ENCODE results near the gene NUDT3. TPM values are rescaled to one million over a fixed set of nuclear protein-coding genes. Genes with fewer than 3 reads are reported as not detected.
"Not testable (repeated sequence)": the region's sequence is repeated elsewhere in the genome, so short reads cannot be mapped to it uniquely, and the experiment has no call there.

NUDT3 gene
- total RNA-seq: 32.4 TPM
- long read RNA-seq, full-length matches to known transcripts: 6 of 26 reads
- long read RNA-seq, partial matches to known transcripts: 0 of 26 reads
- long read RNA-seq, other reads (novel, unspliced or antisense): 20 of 26 reads

GRCh38 chr6:34392497-34393190 is at the start of gene NUDT3:
Gene NUDT3 (minus strand): TSS chr6:34392669. CDS start chr6:34392362, 307 bp downstream.
- DNase-seq (ENCODE audit: low spot score): peak; percentile 98

GRCh38 chr6:34441526-34441925 is 49.1 kb upstream of the NUDT3 start:
- no peak for DNase-seq (ENCODE audit: low spot score)

- no peak for DNase-seq (ENCODE audit: low spot score)
Measured at GRCh38 chr6:34439442-34439841, 47.0 kb upstream of the NUDT3 start.

- DNase-seq (ENCODE audit: low spot score): no peak
Measured at GRCh38 chr6:34438705-34439104, 46.2 kb upstream of the NUDT3 start.

- no peak for DNase-seq (ENCODE audit: low spot score)
Measured at GRCh38 chr6:34437644-34437970, 45.1 kb upstream of the NUDT3 start.

GRCh38 chr6:34436803-34437643 is 44.6 kb upstream of the NUDT3 start:
- no peak for DNase-seq (ENCODE audit: low spot score)

GRCh38 chr6:34435916-34436315 is 43.4 kb upstream of the NUDT3 start:
- no peak for DNase-seq (ENCODE audit: low spot score)

GRCh38 chr6:34425498-34426410 is 33.3 kb upstream of the NUDT3 start, which contains the start of gene RPS10:
Gene RPS10 (minus strand): TSS chr6:34426069. CDS start chr6:34425221, 848 bp downstream.
- peak; percentile 97 for DNase-seq (ENCODE audit: low spot score)

GRCh38 chr6:34425132-34425497 is 32.6 kb upstream of the NUDT3 start:
- DNase-seq (ENCODE audit: low spot score): no peak

GRCh38 chr6:34424200-34425131 is 32.0 kb upstream of the NUDT3 start:
- no peak for DNase-seq (ENCODE audit: low spot score)

GRCh38 chr6:34423254-34423653 is 30.8 kb upstream of the NUDT3 start:
- DNase-seq (ENCODE audit: low spot score): no peak

GRCh38 chr6:34418367-34418766 is 25.9 kb upstream of the NUDT3 start:
- DNase-seq (ENCODE audit: low spot score): no peak

- DNase-seq (ENCODE audit: low spot score): no peak
Measured at GRCh38 chr6:34416877-34417371, 24.5 kb upstream of the NUDT3 start.

- DNase-seq (ENCODE audit: low spot score): no peak
Measured at GRCh38 chr6:34414999-34415858, 22.8 kb upstream of the NUDT3 start.

- DNase-seq (ENCODE audit: low spot score): no peak
Measured at GRCh38 chr6:34412643-34413214, 20.3 kb upstream of the NUDT3 start.

- DNase-seq (ENCODE audit: low spot score): no peak
Measured at GRCh38 chr6:34412016-34412415, 19.5 kb upstream of the NUDT3 start.

GRCh38 chr6:34407915-34408314 is 15.4 kb upstream of the NUDT3 start:
- not testable (repeated sequence) for DNase-seq (ENCODE audit: low spot score)

GRCh38 chr6:34396518-34396917 is 4.0 kb upstream of the NUDT3 start:
- no peak for DNase-seq (ENCODE audit: low spot score)

- DNase-seq (ENCODE audit: low spot score): peak; percentile 6
Measured at GRCh38 chr6:34393966-34394305, 1.5 kb upstream of the NUDT3 start.
